GM18520 (cell line): ENCODE data around the gene ASCC1.

Source experiments
- ATAC-seq: cut with Tn5 transposase; IDR thresholded peaks from one replicate; pipeline ENCODE4 v1.9.1; 2021; ENCODE audit not compliant: unreplicated experiment

The ASCC1 gene

DNA sequence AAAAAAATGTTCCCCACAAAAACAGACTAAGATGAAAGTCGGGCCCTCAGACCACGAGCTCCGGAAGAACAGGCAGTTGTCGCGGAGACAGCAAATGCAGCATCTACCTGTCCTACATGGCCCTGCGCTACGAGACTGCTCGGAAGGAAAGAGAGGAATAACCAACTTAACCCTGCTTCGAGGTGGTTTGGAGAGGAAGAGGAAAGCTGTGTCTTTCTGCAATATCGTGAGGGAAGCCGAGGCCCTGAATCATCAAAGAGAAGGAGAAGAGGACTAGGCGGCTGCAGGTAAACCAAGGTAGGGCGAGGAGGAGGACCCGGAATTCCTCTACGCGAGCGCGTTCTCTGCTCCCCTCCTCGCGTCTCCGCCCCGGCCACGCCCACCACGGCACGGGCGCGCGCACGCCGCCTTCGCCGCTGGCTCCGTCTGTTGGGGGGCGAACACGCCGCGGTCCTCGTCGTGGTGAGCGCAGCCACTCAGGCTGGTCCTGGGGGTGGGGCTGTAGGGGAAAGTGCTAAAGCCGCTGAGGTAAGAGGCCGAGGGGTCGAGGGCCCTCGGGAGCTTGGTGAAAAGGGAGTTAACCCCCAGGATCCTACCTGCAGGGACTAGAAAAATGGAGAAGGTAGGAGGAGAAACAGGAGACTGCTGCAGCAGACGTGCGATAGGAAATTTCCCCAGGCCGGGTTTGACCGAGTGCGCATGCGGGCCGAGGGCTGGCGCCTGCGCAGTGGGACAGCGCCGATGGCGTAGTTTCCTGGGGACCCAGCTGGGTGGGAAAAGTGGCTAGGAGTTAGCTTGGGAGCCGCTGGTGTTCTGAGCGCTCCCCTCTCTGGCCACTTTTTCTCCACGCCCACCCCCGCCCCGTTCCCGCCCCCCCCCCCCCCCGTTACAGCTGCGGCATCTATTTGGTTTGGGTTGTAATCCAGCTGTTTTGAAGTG, at the start of gene ASCC1, which contains the start of gene ANAPC16:
TSS of gene ASCC1 (minus strand) at position 666 of the 939 bp plus-strand sequence. CDS start 2,978 bp downstream, outside the sequence.
TSS of gene ANAPC16 (plus strand) at position 402 of the 939 bp plus-strand sequence. CDS start 7,903 bp downstream, outside the sequence.
- peak; percentile 57 for ATAC-seq

DNA sequence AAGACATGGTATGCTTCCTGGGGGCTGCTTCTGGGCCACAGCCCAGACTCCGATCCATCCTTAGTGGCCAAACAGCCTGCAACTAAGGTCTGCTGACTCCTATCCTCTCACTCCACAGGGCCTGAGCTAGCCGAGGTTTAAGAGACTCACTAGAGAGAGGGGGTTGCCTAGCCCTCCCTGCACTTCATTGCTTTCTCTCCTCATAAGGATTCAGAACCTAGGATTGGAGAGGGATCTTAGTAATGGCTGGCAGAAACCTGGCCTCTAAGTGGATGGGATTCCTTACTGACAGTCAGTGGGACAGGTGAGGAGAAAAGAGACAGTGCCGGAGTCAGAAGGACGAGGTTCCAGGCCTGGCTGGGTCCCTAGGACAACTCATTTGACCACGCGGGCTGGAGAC, 49.4 kb upstream of the ASCC1 start:
- ATAC-seq = no peak

DNA sequence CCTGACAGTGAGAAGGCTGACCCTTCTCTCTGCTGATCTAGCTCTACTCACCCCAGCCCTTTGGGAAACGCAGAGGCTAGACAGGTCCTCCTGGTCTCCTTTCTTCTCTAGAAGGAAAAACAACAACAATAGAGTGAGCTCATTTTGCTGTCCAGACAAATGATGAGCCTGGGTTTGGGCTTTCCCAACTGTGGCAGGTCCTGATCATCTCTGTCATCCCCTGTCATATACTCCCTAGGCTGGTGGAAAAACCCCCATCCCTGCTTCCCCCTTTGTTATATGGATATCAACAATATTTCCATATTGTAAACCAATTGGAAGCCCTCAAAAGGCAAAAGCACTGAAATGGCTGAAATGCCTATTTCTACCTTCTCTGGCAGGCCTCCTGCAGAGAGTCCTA, 48.5 kb upstream of the ASCC1 start:
- no peak for ATAC-seq

GRCh38 chr10:72263613-72264241, 47.7 kb upstream of the ASCC1 start:
- ATAC-seq = no peak

- ATAC-seq = peak; percentile 11
These were observed 45.8 kb upstream of the ASCC1 start for GRCh38 chr10:72261784-72262404.

DNA sequence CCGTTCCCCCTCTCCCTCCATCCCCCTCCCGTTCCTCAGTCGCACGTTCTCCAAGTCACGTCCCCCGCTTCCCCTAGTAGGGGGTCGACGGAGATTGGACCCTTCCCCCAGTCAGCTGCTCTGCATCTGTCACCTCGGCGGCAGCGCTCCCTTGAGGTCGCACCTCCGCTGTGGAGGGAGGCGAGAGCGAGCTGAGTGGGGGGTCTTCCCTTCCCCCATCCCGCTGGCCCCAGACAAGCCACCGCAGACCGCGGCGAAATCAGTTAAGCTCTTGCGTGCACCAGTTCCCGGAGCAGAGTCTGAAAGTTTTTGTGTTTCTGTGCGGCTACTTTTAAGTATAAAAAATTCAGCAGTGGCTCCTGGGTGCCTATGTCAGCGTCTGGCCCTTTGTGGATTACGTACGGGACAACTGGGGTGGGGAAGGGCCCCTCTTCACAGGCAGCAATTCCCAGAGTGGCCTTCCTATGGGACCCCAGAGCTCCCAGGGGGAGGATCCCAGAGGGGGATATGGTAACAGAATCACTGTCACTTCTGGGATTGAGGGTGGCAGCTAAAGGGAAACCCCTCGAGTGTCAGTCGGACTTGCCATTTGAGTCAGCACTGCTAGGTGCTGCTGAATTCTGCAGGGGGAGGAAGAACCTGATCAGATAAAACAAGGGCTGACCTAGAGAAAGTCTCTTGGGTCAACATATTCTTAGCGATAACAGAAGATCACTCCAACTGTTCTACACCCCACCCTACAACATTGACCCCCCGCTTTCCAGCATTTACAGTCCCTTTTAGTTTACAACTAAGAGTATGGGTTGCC, 45.1 kb upstream of the ASCC1 start:
- ATAC-seq = peak; percentile 41

GRCh38 chr10:72260239-72260975, 44.3 kb upstream of the ASCC1 start:
- ATAC-seq = peak; percentile 35

GRCh38 chr10:72259491-72260238, 43.6 kb upstream of the ASCC1 start:
- no peak for ATAC-seq

DNA sequence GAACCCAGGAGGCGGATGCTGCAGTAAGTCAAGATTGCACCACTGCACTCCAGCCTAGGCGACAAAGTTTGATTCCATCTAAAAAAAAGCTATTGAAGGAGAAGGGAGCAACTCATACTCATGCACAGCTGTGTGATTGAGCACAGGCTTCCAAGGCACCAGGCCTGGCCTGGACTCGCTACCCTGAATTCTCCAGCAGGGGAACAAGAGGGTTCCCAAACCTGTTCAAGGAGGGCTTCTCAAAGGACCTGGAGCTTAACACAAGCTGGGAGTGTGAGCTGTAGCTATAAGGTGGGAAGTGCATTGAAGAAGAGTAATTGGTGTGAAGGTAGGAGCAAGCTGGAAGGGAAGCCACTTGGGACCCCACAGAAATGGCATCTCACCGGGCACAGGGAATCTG, 42.5 kb upstream of the ASCC1 start:
- no peak for ATAC-seq

DNA sequence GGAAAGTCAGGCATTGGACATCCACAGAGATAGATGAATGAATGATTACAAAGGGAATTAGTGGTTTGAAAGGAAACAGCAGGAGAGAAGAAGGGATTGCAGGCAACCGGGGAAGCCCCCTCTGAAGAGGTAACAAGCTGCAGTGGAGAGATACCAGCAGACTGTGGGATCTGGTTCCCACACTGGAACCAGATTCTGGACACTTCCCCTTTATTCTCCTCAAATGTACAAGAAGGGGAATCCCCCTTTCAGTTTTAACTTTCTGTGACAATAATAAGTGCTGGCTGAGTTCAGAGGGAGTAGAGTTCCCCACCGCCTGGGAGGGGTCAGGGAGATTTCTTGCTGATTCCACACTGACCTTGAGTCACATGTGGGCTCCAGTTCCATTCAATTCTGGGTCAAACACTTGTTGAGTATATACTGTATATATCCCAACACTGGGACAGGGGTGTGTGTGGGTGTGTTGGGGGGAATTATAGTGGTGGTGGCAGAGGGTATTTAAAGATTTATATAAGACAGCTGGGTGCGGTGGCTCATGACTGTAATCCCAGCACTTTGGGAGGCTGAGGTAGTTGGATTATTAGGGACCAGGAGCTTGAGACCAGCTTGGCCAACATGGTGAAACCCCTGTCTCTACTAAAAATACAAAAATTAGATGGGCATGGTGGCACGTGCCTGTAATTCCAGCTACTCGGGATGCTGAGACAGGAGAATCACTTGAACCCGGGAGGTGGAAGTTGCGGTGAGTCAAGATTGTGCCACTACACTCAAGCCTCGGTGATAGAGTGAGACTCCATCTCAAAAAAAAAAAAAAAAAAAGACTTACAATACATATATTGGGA, 41.2 kb upstream of the ASCC1 start:
- no peak for ATAC-seq

- ATAC-seq = no peak
These were observed 40.1 kb upstream of the ASCC1 start for GRCh38 chr10:72255977-72256729.

GRCh38 chr10:72254813-72255568, 38.9 kb upstream of the ASCC1 start:
- ATAC-seq = no peak

- ATAC-seq = no peak
These were observed 37.5 kb upstream of the ASCC1 start for GRCh38 chr10:72253578-72253977.

DNA sequence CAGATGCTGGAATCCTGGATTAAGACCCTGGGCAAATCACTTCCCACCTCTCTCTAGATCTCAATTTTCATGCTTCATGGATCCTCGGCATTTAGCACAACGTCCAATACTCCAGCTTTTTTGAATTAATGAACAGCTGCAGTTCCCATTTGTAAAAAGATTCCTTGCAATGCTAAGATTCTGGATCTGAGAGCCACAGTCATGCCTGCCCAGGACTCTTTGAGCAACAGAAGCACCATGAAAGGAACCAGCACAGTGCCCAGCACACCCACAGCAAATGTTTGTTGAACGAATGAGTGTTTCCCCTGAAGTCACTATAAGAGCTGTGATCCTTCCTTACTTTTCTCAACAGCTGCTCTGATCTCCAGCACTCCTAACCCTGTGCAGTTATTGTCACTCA, 36.9 kb upstream of the ASCC1 start:
- ATAC-seq = no peak

DNA sequence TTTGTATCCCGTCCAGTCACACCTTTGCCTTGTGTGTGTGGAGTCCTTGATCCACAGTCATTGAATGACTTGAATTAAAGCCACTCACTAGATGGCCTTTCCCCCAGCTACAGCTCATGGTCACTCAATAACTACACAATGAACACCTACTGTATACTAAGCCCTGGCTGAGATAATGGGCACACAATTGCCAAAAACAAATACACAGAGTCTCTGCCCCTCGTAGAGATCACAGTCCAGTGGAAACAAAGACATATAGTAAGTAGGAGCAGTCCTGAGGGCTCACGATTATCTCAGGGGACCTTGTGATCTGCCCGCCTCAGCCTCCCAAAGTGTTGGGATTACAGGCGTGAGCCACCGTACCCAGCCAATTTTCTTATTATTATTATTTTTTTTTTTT, 35.6 kb upstream of the ASCC1 start:
- ATAC-seq = no peak

- no peak for ATAC-seq
These were observed 34.6 kb upstream of the ASCC1 start for GRCh38 chr10:72250666-72251065.
